22Rv1 (cell line): ENCODE data around the gene CDYL.

Experiments
- H3K27ac ChIP-seq: fragments of 450-650 bp; 2 replicates; pipeline ENCODE4 v1.5.1; 2017
- CTCF ChIP-seq: fragments of 450-650 bp; IDR thresholded peaks from 2 replicates; pipeline ENCODE4 v1.5.1; 2017; ENCODE audit warnings: mild to moderate bottlenecking
- ZFX ChIP-seq: fragments of 450-650 bp; IDR thresholded peaks from 2 replicates; pipeline ENCODE4 v1.6.1; 2017; ENCODE audit warnings: antibody characterized with exemption, borderline replicate concordance

The CDYL gene

DNA sequence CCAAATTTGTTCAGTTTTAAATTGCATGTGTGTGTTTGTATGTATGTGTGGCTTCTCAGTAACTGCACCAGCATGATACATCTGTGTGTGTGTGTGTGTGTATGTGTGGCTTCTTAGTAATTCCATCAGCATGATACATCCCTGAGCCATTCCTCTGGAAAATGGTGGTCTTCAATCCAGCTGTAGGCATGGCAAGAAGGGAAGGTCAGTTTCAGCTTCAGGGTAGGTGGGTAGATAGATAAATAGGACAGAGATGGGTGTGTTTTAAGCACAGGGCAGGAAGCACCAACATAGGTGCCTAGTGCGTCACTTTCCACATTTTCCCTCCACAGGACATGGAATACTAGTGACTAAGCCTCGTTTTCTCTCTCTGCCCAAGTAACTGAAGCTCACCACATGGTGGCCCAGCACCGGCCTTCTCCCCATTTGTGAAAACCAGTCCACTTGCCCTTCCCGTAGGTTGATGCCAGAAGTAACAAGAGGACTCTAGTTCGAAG is 144.8 kb downstream of the CDYL start:
- H3K27ac ChIP-seq = no peak overlapping the region
- TF ChIP-seq ZFX = no peak
- no peak for TF ChIP-seq CTCF

GRCh38 chr6:4922488-4923037 is 146.4 kb downstream of the CDYL start:
- TF ChIP-seq ZFX = no peak
- TF ChIP-seq CTCF = no peak

GRCh38 chr6:4923081-4923480 is 146.9 kb downstream of the CDYL start:
- H3K27ac ChIP-seq = no peak overlapping the region
- no peak for TF ChIP-seq ZFX
- no peak for TF ChIP-seq CTCF

More at GRCh38 chr6:4922488-4923037, 146.4 kb downstream of the CDYL start:
- no peak overlapping the region for H3K27ac ChIP-seq

- no peak overlapping the region for H3K27ac ChIP-seq
Measured at GRCh38 chr6:4924661-4925271, 148.6 kb downstream of the CDYL start.

GRCh38 chr6:4925580-4925979 is 149.4 kb downstream of the CDYL start:
- TF ChIP-seq CTCF = no peak
- TF ChIP-seq ZFX = no peak
- no peak overlapping the region for H3K27ac ChIP-seq

More at GRCh38 chr6:4924661-4925271, 148.6 kb downstream of the CDYL start:
- TF ChIP-seq CTCF (no peak), ZFX (no peak)

- TF ChIP-seq ZFX (no peak), CTCF (no peak)
Measured at GRCh38 chr6:4928426-4928825, 152.2 kb downstream of the CDYL start.

GRCh38 chr6:4929097-4929718 is 153.0 kb downstream of the CDYL start:
- no peak for TF ChIP-seq ZFX
- no peak for TF ChIP-seq CTCF
- no peak overlapping the region for H3K27ac ChIP-seq

More at GRCh38 chr6:4928426-4928825, 152.2 kb downstream of the CDYL start:
- no peak overlapping the region for H3K27ac ChIP-seq
